ENCODE data around the gene IFT20.
"Not testable (repeated sequence)": the region's sequence is repeated elsewhere in the genome, so short reads cannot be mapped to it uniquely, and the experiment has no call there.

Gene IFT20

GRCh38 chr17:28306954-28307401, 28.3 kb downstream of the IFT20 start:
- no peak for DNase-seq (ENCODE audit: low read depth)

DNA sequence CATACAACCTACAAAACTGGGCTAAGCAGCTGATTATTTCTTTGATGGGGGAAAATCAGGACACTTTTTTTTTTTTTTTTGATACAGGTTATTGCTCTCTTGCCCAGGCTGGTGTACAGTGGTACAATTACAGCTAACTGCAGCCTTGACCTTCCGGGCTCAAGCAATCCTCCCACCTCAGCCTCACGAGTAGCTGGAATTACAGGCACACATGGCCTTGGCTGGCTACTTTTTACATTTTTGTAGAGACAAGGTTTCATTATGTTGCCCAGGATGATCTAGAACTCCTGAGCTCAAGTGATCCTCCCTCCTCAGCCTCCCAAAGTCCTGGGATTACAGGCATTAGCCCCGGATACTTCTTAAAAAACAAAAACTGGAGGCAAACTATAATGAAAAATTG, 36.8 kb downstream of the IFT20 start:
- DNase-seq (ENCODE audit: low read depth), result no peak

DNA sequence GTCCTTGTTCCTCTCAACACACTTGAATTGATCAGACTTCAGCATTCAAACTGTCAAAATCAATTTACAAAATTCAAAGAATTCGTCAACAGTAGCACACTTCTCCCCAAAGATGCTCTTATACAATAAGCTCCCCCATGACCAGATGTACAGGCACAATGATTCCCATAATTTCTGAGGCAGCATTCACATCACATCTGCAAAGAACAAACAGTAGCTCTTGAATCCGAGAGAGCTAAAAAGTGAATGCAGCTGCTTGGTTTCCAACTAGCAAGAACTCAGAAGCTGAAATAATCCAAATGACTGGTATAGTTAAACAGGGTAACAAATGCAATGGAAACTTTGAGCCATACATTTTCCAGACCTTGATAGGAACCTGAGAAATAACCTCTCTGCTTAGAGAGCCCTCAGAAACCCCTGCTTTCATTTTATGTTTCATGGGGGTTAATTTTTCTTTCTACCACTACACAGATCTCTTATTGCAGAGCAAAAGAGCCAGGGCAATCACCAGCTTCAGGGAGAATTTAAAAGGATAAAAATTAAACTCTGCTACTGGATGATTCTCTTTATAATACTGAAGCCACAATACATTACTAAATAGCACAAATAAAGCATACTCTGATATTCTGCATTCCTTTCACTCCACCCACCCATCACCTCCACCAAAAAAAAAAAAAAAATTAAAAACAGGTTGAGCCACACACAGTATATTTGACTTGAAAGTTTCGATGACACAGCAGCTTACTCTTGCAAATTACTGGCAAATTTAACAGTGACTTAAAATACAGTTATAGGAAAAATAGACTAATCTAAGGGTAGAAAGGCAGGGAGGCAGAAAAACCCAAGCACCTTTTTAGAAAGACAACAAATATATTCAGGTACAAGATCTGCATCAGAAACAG, 39.3 kb downstream of the IFT20 start:
- DNase-seq (ENCODE audit: low read depth), result no peak

GRCh38 chr17:28293994-28294393, 41.3 kb downstream of the IFT20 start:
- no peak for DNase-seq (ENCODE audit: low read depth)

GRCh38 chr17:28292878-28293277, 42.4 kb downstream of the IFT20 start:
- not testable (repeated sequence) for DNase-seq (ENCODE audit: low read depth)

- no peak for DNase-seq (ENCODE audit: low read depth)
Measured at GRCh38 chr17:28291780-28292330, 43.4 kb downstream of the IFT20 start.

DNA sequence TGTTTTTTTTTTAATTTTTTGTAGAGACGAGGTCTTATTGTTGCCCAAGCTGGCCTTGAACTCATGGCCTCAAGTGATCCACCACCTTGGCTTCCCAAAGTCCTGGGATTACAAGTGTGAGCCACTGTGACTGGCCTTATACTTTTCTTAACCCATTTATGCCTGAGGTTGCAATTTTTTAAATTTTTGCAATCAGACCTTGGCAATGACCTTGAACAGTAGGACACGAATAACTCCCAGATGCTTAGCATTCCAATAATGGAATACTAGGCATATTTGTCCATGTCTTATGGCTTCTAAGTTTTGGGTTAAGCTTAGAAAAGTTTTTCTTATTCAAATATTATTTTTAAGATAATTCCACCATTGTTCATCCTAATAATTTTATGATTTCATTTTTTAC, 44.6 kb downstream of the IFT20 start:
- DNase-seq (ENCODE audit: low read depth), result no peak

GRCh38 chr17:28285965-28286364, 49.3 kb downstream of the IFT20 start:
- no peak for DNase-seq (ENCODE audit: low read depth)

- DNase-seq (ENCODE audit: low read depth), result no peak
Measured at GRCh38 chr17:28282596-28282995, 52.7 kb downstream of the IFT20 start.

- DNase-seq (ENCODE audit: low read depth), result no peak
Measured at GRCh38 chr17:28280826-28281225, 54.4 kb downstream of the IFT20 start.

- no peak for DNase-seq (ENCODE audit: low read depth)
Measured at GRCh38 chr17:28279411-28279810, 55.9 kb downstream of the IFT20 start.
